HG02885 (cell line): ENCODE data around the gene FHIT.
"Not testable (repeated sequence)": the region's sequence is repeated elsewhere in the genome, so short reads cannot be mapped to it uniquely, and the experiment has no call there.

Experiments used
- ATAC-seq: cut with Tn5 transposase; IDR thresholded peaks from one replicate; pipeline ENCODE4 v1.9.1; 2021; ENCODE audit warnings: mild to moderate bottlenecking; ENCODE audit not compliant: unreplicated experiment, poor library complexity

The FHIT gene

DNA sequence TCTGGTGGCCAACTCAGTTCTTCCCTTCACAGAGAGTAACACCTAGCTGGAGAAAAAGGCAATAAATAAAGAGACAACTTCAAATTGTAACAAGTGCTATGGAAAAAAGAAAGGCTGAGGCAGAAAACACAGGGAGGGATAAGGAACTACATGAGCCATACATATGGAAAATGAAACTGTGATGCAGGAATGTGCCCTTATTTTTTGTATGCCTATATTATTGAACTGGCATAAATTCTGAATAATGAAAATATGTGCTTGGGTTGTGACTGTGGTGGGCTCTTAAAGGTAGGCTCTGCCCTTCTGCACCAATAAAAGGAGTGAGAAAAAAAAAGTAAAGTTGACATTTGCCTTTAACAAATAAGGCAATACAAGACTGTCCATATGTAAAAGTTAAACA, 19.6 kb downstream of the FHIT start:
- ATAC-seq, result no peak

DNA sequence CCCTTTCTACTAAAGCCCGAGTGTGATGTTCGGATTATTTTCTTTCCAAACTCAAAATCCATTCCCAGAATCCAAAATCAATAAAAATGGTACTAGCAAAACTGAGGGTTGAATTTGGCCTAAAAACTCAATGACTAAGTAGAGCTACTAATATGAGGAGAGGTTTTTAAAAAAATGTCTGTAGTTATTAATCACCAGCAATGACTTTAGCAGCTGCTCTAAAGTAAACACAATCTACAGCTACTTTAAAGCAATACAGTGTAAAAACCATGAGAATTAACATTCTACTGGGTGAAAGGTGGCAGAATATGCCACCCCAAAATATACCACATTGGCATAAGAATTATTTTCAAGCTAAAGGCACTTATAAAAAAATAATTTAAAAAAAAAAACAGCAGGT, 23.5 kb downstream of the FHIT start:
- no peak for ATAC-seq

DNA sequence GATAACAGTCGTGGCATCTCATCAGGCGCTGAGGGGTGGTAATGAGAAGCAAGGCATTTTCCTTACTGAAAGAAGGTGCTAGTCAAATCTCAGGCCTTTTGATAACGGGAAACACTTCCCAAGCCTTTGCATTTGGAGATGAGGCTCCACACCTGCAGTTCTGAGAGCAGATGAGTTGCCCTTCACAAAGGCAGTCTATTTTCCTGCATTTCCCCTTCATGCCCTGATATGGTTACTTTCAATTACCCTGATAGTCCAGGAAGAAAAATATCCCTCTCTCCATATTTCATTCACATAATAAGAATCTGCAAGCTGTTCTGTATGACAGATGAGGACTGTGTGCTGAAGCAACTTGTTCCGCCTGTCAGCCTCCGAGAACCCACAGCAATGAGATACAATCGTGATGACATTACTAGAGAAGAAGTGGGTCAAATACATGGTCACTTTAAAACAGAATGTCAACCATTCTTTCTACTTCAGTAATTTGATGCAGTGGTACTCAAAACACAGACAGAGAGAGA, 25.0 kb downstream of the FHIT start:
- ATAC-seq, result no peak

DNA sequence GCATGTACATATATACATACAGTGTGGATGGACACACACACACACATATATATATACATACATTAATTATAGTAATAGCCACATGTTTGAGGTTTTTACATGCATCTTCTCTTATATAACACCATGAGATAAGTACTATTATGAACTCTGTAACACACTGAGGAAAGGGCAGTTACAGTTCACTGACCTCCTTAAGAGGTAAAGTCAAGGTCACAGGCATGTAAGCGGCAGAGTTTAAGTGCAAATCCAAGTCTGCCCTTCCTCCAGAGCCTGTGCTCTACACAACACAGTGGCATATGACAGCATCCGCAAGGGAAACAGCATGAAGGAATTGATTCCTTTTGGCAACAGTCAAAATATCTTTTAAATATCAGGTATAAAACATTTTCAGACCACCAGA, 26.4 kb downstream of the FHIT start:
- ATAC-seq, result no peak

DNA sequence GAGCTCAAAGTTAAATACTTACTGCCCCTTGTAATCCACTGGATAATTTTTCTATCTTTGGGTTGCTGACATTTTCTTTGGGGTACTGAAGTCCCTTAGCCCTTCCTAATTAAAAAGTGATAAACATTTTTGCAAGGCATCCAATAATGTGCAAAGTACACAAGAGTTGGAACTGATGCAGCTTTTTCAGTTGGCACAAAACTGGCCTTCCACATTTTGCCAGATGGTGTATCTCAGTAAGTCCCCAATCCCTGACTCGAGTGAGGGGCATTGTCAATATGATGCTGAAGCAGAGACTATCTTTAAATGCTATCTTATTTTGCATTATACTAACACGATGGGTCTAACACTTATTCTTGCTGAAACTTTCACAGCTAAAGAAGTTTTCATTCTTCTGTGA, 27.8 kb downstream of the FHIT start:
- no peak for ATAC-seq

DNA sequence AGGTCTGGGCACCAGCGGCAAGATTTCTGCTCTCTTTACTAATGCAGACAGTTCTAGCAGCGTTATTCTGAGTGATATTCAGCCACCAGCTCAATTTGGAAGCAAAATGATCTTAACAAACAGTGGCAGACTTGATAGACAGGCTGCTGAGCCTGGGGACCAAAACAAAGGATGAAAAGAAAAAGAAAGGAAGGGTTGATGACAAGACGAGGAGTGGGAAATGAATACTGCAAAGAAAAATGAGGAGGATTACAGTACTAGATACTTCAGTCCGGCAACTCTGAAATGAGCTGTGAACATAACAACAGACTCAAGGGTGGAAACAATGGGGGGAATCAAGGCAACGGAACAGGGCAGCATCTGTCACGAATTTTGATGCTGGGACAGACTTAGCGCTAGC, 28.8 kb downstream of the FHIT start:
- no peak for ATAC-seq

DNA sequence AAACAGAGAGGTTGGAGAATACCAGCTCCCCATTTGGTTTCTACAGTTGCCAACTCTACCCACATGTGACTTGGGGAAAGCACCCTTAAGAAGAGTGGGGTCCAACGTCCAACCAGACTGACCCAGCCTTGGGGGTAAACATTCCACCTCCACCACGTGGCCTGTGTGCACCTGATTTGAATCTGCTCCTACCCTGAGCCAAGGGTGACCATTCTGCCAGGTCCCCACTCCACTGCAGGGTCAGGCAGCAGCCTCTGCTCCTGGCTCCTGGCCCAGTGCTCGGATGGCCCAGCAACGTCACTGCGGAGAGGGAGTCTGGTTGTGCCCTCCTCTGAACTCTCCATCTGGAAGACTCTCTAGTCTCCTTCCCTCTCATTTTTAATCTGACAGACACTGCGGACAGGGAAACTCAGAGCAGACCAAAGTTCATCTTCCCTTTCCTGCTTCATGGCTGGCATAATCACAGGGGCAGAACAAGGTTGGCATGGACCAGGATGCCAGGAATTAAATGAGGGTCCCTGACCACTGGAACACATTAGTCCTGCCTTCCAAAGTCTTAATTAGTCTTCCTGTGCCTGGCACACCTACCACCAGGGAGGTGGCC, 29.4 kb downstream of the FHIT start:
- ATAC-seq, result no peak

DNA sequence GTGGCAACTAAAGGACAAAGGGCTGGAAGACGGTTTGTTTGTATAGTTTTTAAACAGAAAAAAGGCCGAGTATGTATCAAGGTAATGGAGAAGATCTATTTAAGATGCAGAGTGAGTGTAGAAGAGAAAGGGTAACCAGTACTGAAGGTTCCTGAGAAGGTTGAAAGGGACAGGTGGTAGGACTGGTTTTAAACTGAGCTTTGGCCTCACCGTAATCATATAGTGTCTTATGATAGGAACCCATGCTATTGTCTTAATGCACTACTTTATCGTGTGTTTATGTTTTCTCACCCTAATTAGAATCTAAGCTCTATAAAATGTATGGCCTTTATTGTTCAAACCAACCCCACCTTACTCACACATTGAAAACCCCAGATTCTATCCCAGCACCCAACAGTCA, 32.7 kb downstream of the FHIT start:
- ATAC-seq, result no peak

DNA sequence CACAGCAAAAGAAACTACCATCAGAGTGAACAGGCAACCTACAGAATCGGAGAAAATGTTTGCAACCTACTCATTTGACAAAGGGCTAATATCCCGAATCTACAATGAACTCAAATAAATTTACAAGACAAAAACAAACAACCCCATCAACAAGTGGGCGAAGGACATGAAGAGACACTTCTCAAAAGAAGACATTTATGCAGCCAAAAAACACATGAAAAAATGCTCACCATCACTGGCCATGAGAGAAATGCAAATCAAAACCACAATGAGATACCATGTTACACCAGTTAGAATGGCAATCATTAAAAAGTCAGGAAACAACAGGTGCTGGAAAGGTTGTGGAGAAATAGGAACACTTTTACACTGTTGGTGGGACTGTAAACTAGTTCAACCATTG, 35.1 kb downstream of the FHIT start:
- not testable (repeated sequence) for ATAC-seq

DNA sequence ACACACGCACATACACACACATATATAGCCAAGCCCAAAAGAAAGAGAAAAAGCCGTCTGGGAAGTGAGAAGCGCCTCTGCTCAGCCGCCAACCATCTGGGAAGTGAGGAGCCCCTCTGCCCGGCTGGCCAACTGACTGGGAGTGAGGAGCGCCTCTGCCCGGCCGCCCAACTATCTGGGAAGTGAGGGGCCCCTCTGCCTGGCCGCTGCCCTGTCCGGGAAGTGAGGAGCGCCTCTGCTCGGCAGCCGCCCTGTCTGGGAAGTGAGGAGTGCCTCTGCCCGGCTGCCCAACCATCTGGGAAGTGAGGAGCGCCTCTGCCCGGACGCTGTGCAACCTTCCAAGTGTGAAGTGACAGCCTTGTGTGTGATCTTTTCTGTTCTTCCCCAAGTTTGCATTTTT, 49.2 kb downstream of the FHIT start:
- ATAC-seq, result no peak

DNA sequence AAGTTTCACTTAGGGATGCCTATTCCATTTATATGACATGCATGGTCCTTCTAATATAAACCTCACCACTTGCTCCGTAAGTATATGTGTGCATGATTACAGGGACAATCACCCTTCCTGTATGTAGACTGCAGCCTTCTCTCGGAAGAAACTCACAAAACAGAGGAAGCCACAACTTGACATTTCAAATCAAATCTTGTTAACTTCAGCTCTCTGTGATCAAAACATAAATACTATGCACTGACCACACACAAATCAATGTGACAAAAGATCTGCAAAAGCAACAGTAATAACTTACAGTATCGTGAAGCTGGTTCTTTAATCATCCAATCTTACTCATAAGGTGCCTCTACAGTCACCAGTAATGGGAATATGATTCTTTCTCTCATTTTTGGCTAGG, 50.2 kb downstream of the FHIT start:
- no peak for ATAC-seq

DNA sequence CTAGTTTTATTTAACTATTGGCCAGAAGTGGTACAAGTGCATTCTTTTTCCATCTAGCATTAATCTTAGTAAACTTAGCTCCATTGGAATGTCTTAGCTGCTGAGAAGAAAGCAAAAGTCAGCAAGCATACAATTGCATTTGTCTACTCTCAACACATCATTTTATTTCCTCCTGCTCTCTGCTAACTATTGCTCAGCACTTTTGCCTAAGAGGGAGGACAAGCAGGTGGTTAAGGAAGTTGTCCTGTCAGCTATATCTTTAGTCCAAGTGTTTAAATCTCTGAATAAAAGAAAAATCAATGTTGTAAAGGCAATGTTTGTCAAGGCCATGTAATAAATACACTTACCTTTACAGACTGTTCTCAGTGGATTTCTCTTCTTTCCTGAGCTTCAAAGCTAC, 51.0 kb downstream of the FHIT start:
- ATAC-seq, result no peak

DNA sequence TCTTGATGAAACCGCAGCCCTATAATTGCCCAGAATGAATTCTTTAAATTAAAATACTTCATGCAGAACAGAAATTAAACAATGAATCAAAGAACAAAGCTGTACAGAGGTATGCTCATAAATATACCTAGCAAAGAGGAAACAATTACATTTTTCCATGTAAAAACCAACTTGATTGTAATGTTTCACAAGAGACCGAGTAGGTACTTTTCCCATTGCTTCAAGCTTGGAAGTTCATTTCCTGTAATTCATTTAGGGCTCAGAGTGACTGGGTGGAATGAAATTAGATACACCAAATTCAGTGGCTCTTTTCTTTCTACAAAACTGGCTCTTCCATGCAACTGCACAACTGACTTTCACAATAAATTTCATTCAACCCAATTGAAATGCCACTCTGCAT, 51.4 kb downstream of the FHIT start:
- no peak for ATAC-seq

DNA sequence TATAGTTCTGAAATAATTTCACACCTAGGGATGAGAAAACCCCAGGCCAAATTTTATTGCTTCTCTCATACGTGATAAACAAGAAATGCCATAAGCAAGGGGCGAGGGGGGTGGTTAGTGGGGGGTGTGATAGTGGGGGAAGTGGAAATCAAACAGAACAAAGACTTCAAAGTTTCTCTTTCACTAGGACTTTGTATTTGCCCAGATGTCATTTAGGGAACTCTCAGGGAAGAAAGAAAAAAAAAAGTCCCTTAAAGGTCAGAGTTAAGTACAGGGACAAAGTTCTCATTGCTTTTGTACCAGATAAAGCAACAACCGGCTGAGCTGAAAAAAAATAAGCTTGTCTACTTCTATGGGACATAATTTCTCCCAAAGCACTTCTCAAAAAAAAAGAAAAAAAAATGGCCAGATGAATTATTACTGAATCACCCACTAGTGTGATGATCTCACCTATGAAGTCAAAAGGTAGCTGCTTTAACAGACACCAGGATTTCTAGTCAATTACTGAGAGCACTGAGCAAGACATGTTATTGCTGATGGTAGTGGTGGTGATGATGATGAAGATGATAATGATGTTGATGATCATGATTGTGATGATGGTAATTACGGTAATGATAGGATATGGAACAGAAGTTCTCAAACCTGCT, 56.2 kb downstream of the FHIT start:
- no peak for ATAC-seq

DNA sequence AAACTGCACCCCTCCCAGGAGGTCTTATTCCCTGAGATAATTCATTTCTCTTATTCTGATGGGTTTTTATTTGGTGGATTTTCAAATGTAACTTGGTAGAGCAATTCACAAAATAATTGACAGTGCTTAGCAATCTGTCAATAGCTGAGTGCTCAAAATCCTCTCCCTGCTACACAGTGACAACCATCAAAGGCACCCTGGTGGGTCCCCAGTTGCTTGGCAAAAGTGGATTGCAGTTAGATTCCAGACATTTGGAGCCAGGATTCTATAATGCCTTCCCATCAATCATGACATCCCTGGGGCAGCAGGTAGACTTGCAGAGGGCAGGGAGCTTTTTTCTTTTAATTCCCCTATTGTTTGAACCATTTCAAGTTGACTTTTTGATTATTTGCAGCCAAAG, 59.0 kb downstream of the FHIT start:
- no peak for ATAC-seq

DNA sequence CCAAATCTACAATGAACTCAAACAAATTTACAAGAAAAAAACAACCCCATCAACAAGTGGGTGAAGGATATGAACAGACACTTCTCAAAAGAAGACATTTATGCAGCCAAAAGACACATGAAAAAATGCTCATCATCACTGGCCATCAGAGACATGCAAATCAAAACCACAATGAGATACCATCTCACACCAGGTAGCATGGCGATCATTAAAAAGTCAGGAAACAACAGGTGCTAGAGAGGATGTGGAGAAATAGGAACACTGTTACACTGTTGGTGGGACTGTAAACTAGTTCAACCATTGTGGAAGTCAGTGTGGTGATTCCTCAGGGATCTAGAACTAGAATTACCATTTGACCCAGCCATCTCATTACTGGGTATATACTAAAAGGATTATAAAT, 61.0 kb downstream of the FHIT start:
- not testable (repeated sequence) for ATAC-seq

DNA sequence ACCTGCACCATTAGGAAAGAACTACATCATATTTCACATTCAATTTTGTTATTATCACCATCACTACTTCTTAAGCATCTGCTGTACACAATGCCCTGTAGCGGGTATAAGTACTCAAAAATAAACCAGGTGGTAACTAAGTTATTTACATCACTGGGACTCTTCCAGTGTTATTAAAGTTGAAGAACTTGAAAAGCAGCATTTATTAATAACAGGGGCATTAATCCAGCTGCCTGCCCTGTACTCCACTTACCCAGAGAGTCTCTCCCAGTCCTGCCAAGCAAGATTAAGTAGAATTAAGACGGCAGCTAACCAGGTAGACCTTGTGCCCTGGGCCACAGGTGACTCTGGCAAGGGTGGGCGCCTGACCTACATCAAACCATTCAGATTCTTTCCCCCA, 65.2 kb downstream of the FHIT start:
- ATAC-seq, result no peak

DNA sequence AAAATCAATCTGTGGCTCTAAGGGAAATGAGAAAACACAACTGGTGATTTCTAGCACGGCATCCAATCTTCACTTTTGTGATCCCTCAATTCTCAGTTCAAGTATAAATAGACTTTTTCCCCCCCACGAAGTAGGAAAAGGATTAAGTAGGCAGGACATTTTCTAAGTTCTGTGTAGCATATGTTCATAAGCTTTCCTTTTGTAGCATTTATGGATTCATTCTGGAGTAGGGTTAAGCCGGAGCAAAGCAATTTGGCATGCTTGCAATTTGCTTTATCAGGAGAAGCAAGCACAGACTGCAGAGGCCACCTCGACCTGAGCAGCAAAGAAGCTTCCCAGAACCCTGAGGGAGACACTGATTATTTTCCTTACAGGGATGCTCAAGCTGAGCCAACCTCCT, 66.3 kb downstream of the FHIT start:
- no peak for ATAC-seq

DNA sequence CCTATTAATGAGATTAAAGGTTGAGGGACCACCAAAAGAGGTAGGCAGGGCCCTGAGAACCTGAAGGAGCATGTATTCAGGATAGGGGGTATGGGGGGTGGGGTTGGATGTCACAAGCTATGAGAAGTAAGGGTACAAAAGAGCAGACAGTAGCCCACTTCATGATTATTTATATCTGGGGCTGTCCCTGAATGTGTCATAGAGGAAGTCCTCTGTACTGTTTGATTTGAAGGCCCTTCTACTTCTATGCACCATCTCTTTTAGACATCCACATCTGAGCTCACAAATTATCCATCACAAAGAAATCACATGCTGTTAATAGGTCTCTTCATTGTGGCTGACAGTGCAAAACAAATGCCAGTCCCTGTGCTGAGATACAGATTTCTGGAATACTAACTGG, 68.6 kb downstream of the FHIT start:
- ATAC-seq, result peak; percentile 54

DNA sequence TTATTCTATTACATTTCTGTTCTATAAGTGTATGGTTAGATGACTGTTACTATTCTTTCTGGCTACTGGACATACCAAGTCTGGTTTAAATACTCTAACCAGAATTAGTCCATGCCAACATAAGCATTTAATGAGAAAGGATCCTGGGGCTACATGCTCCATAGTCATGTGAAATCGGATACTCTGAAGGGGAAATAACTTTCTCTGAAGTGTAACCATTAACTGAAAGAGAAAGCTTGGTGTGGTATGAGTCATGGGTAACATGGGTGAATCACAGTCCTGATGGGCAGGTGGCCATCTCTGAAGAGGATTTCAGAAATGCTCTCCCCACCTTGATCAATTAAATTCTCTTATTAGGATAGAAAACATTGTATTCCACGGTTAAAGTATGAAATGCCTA, 69.4 kb downstream of the FHIT start:
- peak; percentile 96 for ATAC-seq

DNA sequence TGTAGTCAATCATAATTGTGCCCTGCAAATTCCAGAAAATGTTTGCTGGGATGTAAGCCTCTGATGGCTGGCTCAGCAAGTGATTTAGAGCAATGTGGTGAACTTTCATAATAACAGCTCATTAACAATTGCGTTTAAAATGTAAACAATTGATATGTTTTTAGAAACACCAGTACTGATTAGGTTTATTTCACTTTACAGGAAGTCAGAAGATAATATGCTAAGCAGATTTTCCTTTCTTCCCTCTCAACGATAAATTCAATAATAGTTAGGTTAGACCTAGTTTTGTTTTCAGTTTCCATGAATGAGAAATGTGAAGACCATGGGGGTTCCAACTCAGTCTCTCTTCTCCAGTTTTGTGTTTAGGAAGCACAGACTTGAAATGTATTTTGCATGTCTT, 71.0 kb downstream of the FHIT start:
- ATAC-seq, result no peak

DNA sequence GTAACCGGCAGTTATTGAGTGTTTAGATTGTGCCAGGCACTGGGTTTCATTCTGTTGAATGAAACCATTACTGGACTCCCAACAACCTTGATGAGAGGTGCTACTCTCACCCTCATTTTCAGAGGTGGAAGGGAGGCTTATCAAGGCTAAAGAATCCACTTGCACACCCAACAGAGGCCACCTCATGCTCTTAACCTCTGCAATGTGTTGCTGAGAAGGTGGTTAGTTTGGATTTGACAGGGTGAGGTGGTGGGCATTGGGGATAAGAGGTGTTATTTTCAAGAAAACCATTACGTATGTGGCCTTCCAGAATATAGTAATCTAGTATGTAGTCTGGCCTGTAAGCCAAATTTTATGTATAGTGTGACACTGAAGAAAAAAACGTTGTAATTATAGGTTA, 73.1 kb downstream of the FHIT start:
- no peak for ATAC-seq
